Skeletal muscle tissue (tissue), 4 donors: Measurements from ENCODE around the gene SLAIN2. TPM values are rescaled to one million over a fixed set of nuclear protein-coding genes. Genes with fewer than 3 reads are reported as not detected.
A peak's percentile ranks its signal among the peaks of the same experiment; 100 is the strongest.
"Not testable (repeated sequence)": the region's sequence is repeated elsewhere in the genome, so short reads cannot be mapped to it uniquely, and the experiment has no call there.

Experiments
- H3K27ac ChIP-seq: one replicate; pipeline ENCODE4 v1.7.0; 2013; ENCODE audit warnings: mild to moderate bottlenecking, low read depth, low read length, inconsistent platforms
- H3K27me3 ChIP-seq, 3 donors: one replicate each; pipeline ENCODE4 v1.7.0; 2013; ENCODE audit warnings: low read length in 3 of 3; ENCODE audit not compliant: control insufficient read depth in 3 of 3, insufficient read depth in 3 of 3
- H3K36me3 ChIP-seq, 3 donors: one replicate each; pipeline ENCODE4 v1.7.0; 2013; ENCODE audit warnings: low read length in 3 of 3; ENCODE audit not compliant: control insufficient read depth in 3 of 3, insufficient read depth in 3 of 3
- H3K4me1 ChIP-seq, 3 donors: one replicate each; pipeline ENCODE4 v1.7.0; 2013; ENCODE audit warnings: low read length in 3 of 3, mild to moderate bottlenecking in 3 of 3; ENCODE audit not compliant: control insufficient read depth in 3 of 3, insufficient read depth in 3 of 3
- H3K4me3 ChIP-seq, 3 donors: one replicate each; pipeline ENCODE4 v1.7.0; 2013; ENCODE audit warnings: low read length in 3 of 3
- H3K9ac ChIP-seq, 3 donors: one replicate each; pipeline ENCODE4 v1.7.0; 2013; ENCODE audit warnings: low read length in 3 of 3, mild to moderate bottlenecking in 3 of 3, moderate library complexity in 2 of 3, low read depth in 1 of 3
- H3K9me3 ChIP-seq, 3 donors: one replicate each; pipeline ENCODE4 v1.7.0; 2013; ENCODE audit warnings: low read length in 3 of 3; ENCODE audit not compliant: control insufficient read depth in 3 of 3
- total RNA-seq: library from RNA; depleted of rRNA; stranded (reverse); fragments of >200 nt; gene quantifications from one replicate; pipeline ENCODE4 v1.2.3, GENCODE V29; 2014
- donor health status: Osteomylitis.

Gene SLAIN2
- 53.8 TPM for total RNA-seq

DNA sequence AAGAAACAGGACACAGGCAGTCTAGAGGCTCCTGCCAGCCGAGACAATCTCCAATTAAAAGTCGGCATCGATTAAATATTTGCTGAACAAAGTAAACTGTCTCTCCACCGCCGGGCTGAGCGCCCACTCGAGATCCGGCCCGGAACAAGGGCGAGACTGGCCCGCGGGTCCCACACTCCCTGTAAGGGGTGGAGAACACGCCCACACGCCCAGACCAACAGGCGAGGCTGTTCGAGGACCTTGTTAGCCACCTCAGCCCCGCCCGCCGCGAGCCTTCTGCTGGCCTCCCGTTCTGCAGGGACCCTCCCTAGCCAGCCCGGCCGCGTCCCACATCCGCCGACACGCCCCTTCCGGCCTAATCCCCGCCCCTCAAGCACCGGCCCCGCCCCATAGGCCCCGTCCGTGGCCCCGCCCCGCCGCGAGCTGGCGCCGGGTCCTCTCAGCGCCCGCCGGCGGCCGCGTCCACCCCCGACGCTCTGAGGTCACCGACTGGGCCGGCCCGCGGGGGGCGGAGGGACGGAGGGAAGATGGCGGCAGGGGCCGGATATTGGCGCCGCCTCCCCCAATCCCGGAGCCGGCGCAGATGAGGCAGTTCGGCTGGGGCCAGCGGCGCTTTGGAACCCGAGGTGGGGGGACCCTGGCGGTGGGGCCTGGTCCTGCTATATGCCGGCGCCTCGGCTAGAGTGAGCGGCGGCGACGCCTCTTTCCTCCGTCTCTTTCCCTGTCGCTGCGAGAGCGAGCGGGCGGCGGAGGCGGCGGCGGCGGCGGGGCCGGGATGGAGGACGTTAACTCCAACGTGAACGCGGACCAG, at the start of gene SLAIN2:
TSS of gene SLAIN2 (plus strand) at position 565 of the 811 bp plus-strand sequence. CDS start at position 776, 211 bp downstream.
- Histone ChIP-seq H3K36me3 (no peaks in the 10 kb centered on the region), H3K4me1 (peaks cover 7 to 52% (median 28%) of the 10 kb centered on the region in 3 donors), H3K4me3 (peak within 1 kb of the TSS; percentile 87 to 94 (median 91))

DNA sequence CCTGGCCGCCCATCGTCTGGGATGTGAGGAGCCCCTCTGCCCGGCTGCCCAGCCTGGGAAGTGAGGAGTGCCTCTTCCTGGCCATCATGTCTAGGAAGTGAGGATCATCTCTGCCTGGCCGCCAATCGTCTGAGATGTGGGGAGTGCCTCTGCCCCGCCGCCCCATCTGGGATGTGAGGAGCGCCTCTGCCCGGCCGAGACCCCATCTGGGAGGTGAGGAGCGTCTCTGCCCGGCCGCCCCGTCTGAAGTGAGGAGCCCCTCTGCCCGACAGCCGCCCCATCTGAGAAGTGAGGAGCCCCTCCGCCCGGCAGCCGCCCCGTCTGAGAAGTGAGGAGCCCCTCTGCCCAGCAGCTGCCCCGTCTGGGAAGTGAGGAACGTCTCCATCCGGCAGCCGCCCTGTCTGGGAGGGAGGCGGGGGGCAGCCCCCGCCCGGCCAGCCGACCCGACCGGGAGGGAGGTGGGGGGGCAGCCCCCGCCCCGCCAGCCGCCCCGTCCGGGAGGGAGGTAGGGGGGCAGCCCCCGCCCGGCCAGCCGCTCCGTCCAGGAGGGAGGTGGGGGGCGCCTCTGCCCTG, 49.0 kb upstream of the SLAIN2 start:
- not testable (repeated sequence) for H3K9me3 ChIP-seq, H3K4me3 ChIP-seq, H3K9ac ChIP-seq, H3K36me3 ChIP-seq, H3K27ac ChIP-seq, H3K4me1 ChIP-seq, H3K27me3 ChIP-seq

More for the DNA sequence above, at the start of gene SLAIN2:
- H3K27me3 ChIP-seq = no peaks in the 10 kb centered on the region
- peak within 1 kb of the TSS; percentile 95 for H3K27ac ChIP-seq
- no peaks in the 10 kb centered on the region for H3K9me3 ChIP-seq
- H3K9ac ChIP-seq = peak within 1 kb of the TSS; percentile 89 to 97 (median 91)

DNA sequence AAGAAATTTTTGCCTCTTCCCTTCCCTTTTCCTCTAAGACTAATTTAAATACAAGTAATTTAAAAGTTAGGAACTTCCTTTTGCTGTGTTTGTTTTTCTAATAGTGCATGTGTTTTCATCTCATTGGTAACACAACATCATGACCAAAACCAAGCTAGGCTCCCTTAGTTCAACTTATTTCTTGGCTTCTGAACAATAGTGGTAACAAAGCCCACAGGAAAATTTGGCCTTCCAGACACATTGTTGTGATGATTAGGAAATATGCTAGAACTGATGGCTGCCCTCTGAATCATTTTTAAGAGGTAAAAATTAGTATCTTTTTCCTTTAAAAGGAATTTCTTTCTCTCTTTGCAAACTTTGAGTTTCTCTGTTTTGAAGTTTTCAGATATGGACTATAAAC, 46.2 kb upstream of the SLAIN2 start:
- Histone ChIP-seq H3K9me3 (no peaks in the 10 kb centered on the region), H3K27me3 (no peaks in the 10 kb centered on the region), H3K36me3 (no peaks in the 10 kb centered on the region), H3K4me3 (no peak overlapping the region), H3K27ac (no peak overlapping the region), H3K4me1 (no peaks in the 10 kb centered on the region), H3K9ac (no peak overlapping the region)

DNA sequence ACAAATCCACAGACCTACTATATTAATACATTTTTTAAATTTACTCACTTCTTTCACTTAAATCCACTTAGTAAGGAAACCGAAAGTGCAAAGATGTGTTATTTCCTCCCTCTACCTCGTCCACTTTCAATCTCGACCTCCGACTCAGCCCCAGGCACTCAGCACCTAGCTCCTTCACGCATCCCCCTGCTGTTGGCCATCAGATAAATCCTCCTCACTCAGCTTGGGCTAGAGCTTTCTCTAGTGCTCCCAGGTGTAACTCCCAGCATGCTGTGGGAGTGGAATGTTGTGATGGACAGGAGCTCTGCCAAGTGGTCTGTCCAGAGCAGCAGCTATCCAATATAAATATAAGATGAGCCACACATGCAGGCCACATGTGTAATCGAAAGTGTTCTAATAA, 45.0 kb upstream of the SLAIN2 start:
- Histone ChIP-seq H3K9me3 (no peaks in the 10 kb centered on the region), H3K4me3 (no peak overlapping the region), H3K27me3 (no peaks in the 10 kb centered on the region), H3K9ac (no peak overlapping the region), H3K4me1 (no peaks in the 10 kb centered on the region), H3K27ac (no peak overlapping the region), H3K36me3 (no peaks in the 10 kb centered on the region)

DNA sequence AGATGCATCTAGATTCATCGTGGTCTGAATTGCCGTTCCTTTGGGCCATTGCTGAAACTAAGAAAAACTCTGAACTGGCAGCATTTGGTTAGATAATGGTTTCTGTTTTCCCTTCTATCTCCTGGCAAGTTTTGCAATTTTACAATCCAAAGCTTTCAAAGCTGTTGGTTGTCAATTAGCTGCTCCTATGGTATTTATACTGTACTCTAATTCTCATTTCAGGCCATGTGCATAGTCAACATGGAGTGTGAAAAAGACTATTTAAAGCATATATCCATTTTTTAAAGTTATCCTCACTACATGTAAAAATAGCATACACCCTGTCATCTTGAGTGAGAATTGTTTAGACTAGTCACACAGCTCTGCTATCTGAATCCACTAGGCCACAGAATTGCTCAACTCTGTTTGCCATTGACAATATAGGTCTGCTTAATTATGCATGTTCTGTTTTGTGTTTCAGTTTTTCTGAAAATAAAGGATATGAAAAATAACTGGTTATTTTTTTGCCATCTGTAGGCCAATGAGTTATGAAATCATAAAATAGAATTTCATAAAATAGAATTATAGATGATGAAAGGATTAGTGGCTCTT, 44.0 kb upstream of the SLAIN2 start:
- Histone ChIP-seq H3K4me3 (no peak overlapping the region), H3K27me3 (no peaks in the 10 kb centered on the region), H3K9ac (no peak overlapping the region), H3K36me3 (no peaks in the 10 kb centered on the region), H3K9me3 (no peaks in the 10 kb centered on the region), H3K27ac (no peak overlapping the region), H3K4me1 (no peaks in the 10 kb centered on the region)

DNA sequence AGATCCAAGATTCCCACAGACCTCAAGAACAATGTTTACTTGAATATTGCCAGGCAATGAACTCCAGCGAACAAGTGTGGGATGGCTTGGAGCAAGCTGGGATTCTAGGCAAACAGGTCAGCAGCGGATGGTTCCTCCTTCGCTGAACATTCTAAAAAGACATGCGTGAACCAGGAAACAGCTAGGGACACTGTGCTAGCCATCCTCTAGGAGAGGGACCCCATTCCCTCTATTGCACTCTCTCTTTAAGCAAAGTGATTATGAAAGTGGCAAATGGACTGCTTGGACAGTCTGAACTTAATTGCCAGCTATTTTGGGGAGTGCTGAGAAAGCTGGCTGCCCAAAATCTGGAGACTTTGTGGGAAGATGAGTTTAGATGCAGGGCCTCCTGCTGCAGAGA, 41.8 kb upstream of the SLAIN2 start:
- Histone ChIP-seq H3K36me3 (no peaks in the 10 kb centered on the region), H3K9ac (no peak overlapping the region), H3K27ac (no peak overlapping the region), H3K4me3 (no peak overlapping the region), H3K27me3 (no peaks in the 10 kb centered on the region), H3K9me3 (no peaks in the 10 kb centered on the region), H3K4me1 (no peaks in the 10 kb centered on the region)

DNA sequence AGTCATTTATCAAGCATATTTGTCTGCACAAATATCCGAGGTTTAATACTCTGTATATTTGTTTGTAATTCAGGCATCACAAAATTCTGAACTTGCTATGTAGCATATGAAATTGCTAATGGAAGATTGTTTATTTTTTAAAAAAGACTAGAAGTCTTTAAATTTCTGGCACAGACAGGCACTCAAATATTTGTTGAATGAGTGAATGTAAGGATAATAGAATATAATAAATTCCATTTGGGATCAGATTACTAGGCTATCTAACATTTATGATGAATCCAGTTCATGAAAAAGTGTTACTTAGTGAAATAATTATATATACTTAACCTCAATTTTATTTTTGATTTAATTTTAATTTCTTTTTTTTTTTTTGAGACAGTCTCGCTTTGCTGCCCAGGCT, 41.3 kb upstream of the SLAIN2 start:
- H3K27me3 ChIP-seq = no peaks in the 10 kb centered on the region
- H3K36me3 ChIP-seq = no peaks in the 10 kb centered on the region
- H3K4me1 ChIP-seq = no peaks in the 10 kb centered on the region
- H3K27ac ChIP-seq = no peak overlapping the region
- no peak overlapping the region for H3K4me3 ChIP-seq
- no peaks in the 10 kb centered on the region for H3K9me3 ChIP-seq
- no peak overlapping the region for H3K9ac ChIP-seq

DNA sequence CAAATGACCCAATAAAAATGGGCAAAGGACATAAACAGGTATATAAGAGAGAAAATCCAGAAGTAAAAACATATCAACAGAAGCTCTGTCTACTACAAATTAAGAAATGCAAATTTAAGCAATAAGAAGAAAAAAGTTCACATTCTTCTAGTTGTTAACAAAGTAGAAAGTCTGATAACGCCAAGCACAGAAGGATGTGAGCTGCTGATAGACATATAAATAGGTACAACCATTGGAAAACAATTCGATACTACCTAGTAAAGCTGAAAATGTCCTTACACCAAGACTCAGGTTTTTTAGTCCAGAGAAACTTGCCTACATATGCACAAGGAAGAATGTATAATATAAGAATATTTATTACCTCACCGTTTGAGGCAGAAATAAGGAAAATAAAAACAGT, 35.8 kb upstream of the SLAIN2 start:
- no peak overlapping the region for H3K27ac ChIP-seq
- no peaks in the 10 kb centered on the region for H3K36me3 ChIP-seq
- H3K27me3 ChIP-seq = no peaks in the 10 kb centered on the region
- H3K4me3 ChIP-seq = no peak overlapping the region
- no peaks in the 10 kb centered on the region for H3K4me1 ChIP-seq
- no peaks in the 10 kb centered on the region for H3K9me3 ChIP-seq
- H3K9ac ChIP-seq = no peak overlapping the region

DNA sequence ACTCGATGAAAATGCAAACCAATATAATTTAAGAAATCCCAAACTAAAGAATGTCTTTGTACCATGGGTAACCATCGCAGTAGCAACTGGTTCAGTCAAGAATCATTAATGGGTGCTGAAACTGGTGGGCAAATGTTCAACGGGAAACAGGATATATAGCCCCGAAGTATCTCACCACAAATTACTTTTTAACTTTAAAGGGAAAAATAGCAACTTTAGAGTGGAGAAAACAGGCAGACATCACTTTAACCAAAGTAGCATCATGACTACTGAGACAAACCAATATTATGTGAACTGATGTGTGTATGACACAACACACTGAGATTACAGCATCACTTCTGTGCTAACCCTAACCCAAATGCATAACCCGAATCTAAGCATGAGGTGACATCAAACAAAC, 33.8 kb upstream of the SLAIN2 start:
- Histone ChIP-seq H3K4me3 (no peak overlapping the region), H3K27ac (no peak overlapping the region), H3K4me1 (no peaks in the 10 kb centered on the region), H3K9me3 (no peaks in the 10 kb centered on the region), H3K9ac (no peak overlapping the region), H3K27me3 (no peaks in the 10 kb centered on the region), H3K36me3 (no peaks in the 10 kb centered on the region)

DNA sequence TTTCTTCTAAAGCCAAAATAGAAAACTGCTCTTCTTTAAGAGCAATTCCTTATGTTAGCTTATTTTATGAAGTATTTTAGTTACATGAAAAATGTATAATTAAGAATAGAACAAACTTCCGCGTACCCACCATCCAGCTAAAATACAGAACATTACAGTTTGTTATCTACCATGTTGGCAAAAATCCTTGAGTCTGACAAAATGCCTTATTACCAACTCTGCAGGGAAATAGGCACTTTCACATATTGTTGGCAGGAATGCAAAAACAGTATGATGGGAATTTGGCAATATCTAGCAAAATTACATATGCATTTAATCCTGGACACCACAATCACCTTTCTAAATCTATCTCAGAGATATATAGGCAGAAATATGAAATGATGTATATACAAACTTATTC, 32.4 kb upstream of the SLAIN2 start:
- Histone ChIP-seq H3K36me3 (no peaks in the 10 kb centered on the region), H3K4me3 (no peak overlapping the region)

More for the DNA sequence above, 32.4 kb upstream of the SLAIN2 start:
- Histone ChIP-seq H3K9me3 (no peaks in the 10 kb centered on the region), H3K9ac (no peak overlapping the region), H3K27ac (no peak overlapping the region), H3K4me1 (no peaks in the 10 kb centered on the region), H3K27me3 (no peaks in the 10 kb centered on the region)
